ENCODE results near the gene DARS1.

DNA sequence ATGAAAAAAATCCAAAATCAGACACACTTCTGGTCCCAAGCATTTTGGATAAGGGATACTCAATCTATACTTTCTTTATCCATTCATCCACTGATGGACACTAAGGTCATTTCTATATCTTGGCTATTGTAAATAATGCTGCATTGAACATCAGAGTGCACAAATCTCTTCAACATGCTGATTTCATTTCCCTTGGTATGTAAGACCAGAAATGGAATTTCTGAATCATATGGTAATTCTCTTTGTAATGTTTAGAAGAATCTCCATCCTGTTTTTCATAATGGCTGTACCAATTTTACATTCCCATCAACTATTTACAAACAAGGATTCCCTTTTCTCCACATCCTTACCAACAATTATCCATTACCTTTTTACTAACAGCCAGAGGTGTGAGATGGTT, 75.5 kb downstream of the DARS1 start:
- TF ChIP-seq, protein P1, sequence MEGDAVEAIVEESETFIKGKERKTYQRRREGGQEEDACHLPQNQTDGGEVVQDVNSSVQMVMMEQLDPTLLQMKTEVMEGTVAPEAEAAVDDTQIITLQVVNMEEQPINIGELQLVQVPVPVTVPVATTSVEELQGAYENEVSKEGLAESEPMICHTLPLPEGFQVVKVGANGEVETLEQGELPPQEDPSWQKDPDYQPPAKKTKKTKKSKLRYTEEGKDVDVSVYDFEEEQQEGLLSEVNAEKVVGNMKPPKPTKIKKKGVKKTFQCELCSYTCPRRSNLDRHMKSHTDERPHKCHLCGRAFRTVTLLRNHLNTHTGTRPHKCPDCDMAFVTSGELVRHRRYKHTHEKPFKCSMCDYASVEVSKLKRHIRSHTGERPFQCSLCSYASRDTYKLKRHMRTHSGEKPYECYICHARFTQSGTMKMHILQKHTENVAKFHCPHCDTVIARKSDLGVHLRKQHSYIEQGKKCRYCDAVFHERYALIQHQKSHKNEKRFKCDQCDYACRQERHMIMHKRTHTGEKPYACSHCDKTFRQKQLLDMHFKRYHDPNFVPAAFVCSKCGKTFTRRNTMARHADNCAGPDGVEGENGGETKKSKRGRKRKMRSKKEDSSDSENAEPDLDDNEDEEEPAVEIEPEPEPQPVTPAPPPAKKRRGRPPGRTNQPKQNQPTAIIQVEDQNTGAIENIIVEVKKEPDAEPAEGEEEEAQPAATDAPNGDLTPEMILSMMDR (IDR thresholded peaks at IDR 0.05), result no peak
- no peak for TF ChIP-seq POLR2A (IDR thresholded peaks at IDR 0.05)
- no peak for TF ChIP-seq EP300 (IDR thresholded peaks at IDR 0.05)

Data from tibial nerve (tissue), 4 donors.